ENCODE measurements around the gene MAD1L1. TPM values are rescaled to one million over a fixed set of nuclear protein-coding genes. Genes with fewer than 3 reads are reported as not detected.
A peak's percentile ranks its signal among the peaks of the same experiment; 100 is the strongest.

Gene MAD1L1
- total and polyA plus RNA-seq, 2 donors (not counting 3 experiments of a cell fraction or from before 2014, with no cell fraction given) = 34.1 to 42.3 TPM

DNA sequence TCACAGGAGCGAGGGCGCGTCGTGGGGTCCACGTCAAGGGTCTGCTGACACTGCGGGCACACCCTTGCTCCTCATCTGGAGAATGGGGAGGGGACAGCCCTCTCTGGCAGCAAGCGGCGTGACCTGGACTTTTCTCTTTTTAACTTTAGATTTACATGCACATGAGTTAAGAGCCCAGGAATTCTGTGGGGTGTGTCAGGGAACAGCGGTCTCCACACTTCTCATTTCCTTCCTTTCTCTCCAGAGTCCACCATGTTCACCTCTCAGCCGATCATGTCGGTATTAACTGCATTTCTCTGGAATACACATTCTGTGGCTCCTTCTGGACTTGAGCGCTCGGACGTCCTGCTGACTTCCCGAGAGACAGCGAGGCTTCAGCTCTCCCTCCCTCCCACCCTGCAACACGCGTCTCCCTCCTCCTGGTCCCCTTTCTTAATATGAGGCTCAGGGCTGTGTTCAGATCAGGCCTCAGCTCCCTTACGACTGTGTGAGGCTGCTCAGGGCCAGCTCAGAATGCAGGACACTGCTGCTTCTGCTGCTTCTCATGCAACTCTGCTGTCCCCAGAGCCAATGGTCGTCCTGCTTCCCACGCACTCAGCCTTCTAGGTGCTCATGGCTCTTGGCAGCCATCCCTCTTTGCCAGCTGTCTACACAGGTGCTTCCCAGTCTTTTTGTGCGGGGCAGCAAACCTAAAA lies 301.3 kb downstream of the MAD1L1 start:
- Histone ChIP-seq H3K36me3 (ENCODE audit: control insufficient read depth in 2 of 2, extremely low read depth in 1 of 2, insufficient read depth in 2 of 2, low read length in 2 of 2) (no peaks in the 10 kb centered on the region), H3K79me2 (ENCODE audit: control insufficient read depth, insufficient read depth, low read length) (no peaks in the 10 kb centered on the region), H3K4me1 (ENCODE audit: control insufficient read depth, extremely low read depth, insufficient read depth, low read length) (peaks cover 2% of the 10 kb centered on the region), H3K9me1 (replicated peaks; ENCODE audit: control insufficient read depth, extremely low read depth, insufficient read depth, low read length) (no peaks in the 10 kb centered on the region), H3K27ac (ENCODE audit: insufficient read depth, low read depth, low read length) (no peak overlapping the region), H3K9me3 (replicated peaks; ENCODE audit: control insufficient read depth, insufficient read depth, low read length) (no peaks in the 10 kb centered on the region), H3K4me3 (replicated peaks in 1 of 3; ENCODE audit: insufficient read depth in 1 of 3, low read depth in 1 of 3, low read length in 3 of 3) (no peak overlapping the region), H3K4me2 (ENCODE audit: insufficient read depth, low read length) (no peak overlapping the region), H3K9ac (replicated peaks; ENCODE audit: extremely low read depth, insufficient read depth, low read length) (no peak overlapping the region), H3K27me3 (ENCODE audit: control insufficient read depth in 2 of 2, insufficient read depth in 2 of 2, low read length in 2 of 2) (no peaks in the 10 kb centered on the region), H4K20me1 (replicated peaks; ENCODE audit: control insufficient read depth, extremely low read depth, insufficient read depth, low read length) (no peaks in the 10 kb centered on the region), H2AFZ (ENCODE audit: low read depth, low read length) (no peak overlapping the region)
- intact Hi-C loops (cut with micrococcal nuclease) (no loop called here), dilution Hi-C loops (cut with MboI; ENCODE audit: extremely low pct_ligation_motif_present, low sequenced_read_pairs) (no loop called here)
- no TSS peak for BruUV-seq (replicated peaks)
- TF ChIP-seq JUN (IDR thresholded peaks at IDR 0.05; ENCODE audit: borderline replicate concordance, insufficient read depth, insufficient read length, low read depth) = no peak
- no peak for TF ChIP-seq FOS (IDR thresholded peaks at IDR 0.05; ENCODE audit: borderline replicate concordance, insufficient read depth, low read length)
- TF ChIP-seq, protein P1, sequence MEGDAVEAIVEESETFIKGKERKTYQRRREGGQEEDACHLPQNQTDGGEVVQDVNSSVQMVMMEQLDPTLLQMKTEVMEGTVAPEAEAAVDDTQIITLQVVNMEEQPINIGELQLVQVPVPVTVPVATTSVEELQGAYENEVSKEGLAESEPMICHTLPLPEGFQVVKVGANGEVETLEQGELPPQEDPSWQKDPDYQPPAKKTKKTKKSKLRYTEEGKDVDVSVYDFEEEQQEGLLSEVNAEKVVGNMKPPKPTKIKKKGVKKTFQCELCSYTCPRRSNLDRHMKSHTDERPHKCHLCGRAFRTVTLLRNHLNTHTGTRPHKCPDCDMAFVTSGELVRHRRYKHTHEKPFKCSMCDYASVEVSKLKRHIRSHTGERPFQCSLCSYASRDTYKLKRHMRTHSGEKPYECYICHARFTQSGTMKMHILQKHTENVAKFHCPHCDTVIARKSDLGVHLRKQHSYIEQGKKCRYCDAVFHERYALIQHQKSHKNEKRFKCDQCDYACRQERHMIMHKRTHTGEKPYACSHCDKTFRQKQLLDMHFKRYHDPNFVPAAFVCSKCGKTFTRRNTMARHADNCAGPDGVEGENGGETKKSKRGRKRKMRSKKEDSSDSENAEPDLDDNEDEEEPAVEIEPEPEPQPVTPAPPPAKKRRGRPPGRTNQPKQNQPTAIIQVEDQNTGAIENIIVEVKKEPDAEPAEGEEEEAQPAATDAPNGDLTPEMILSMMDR (IDR thresholded peaks at IDR 0.05; ENCODE audit: extremely low read depth in 1 of 2, insufficient read depth in 1 of 2, low read depth in 1 of 2, low read length in 2 of 2) = no peak
- TF ChIP-seq EZH2 (IDR thresholded peaks at IDR 0.05; ENCODE audit: borderline replicate concordance, low read depth, low read length, severe bottlenecking) = no peak
- no peak for TF ChIP-seq POLR2A (IDR thresholded peaks at IDR 0.05; ENCODE audit: low read depth, low read length)
- TF ChIP-seq GATA2 (IDR thresholded peaks at IDR 0.05; ENCODE audit: insufficient read depth, insufficient read length, low read depth, low read length) = no peak
- ChIA-PET CTCF (no interaction called here), POLR2A (no interaction called here)
- FAIRE-seq = peak; percentile 76
- DNase-seq (ENCODE audit: low read depth, low spot score) = peak; percentile 23
